Progenitor cell of endocrine pancreas (in vitro differentiated cells): ENCODE results near the gene PIP5K1B. TPM values are rescaled to one million over a fixed set of nuclear protein-coding genes. Genes with fewer than 3 reads are reported as not detected.

Experiments
- DNase-seq: peaks from one replicate; pipeline ENCODE4 v3.0.0; 2021; ENCODE audit warnings: low spot score; ENCODE audit not compliant: unreplicated experiment
- H3K27ac Mint-ChIP-seq: 2 replicates; pipeline ENCODE4 v1.8.0; 2021; ENCODE audit warnings: mild to moderate bottlenecking, moderate library complexity, mixed read lengths
- H3K27me3 Mint-ChIP-seq: 2 replicates; pipeline ENCODE4 v1.8.0; 2021; ENCODE audit warnings: mixed read lengths
- H3K36me3 Mint-ChIP-seq: 2 replicates; pipeline ENCODE4 v1.8.0; 2022; ENCODE audit warnings: mixed read lengths; ENCODE audit not compliant: insufficient read depth
- H3K4me1 Mint-ChIP-seq: 2 replicates; pipeline ENCODE4 v1.8.0; 2021; ENCODE audit warnings: low read depth, mixed read lengths
- H3K4me3 Mint-ChIP-seq: 2 replicates; pipeline ENCODE4 v1.8.0; 2021; ENCODE audit warnings: low read depth, mild to moderate bottlenecking, moderate library complexity, mixed read lengths
- H3K9me3 Mint-ChIP-seq: 2 replicates; pipeline ENCODE4 v1.8.0; 2021; ENCODE audit warnings: low read depth, mixed read lengths
- CTCF ChIP-seq: fragments of 200-600 bp; sonication (generic); IDR thresholded peaks from one replicate; pipeline ENCODE4 v1.5.0; 2021; ENCODE audit warnings: antibody characterized with exemption, mild to moderate bottlenecking; ENCODE audit not compliant: unreplicated experiment
- long read RNA-seq: library from polyadenylated mRNA; unstranded; transcript quantifications from one replicate; pipeline ENCODE4 v2.0.0, GENCODE V29; 2020
- total RNA-seq: library from RNA; stranded (reverse); gene quantifications from 2 replicates; pipeline ENCODE4 v1.2.1, GENCODE V29; 2021

Gene PIP5K1B
- total RNA-seq, result 1.5 and 2.0 TPM in 2 replicates
- long read RNA-seq, partial matches to known transcripts, result 0 of 4 reads
- long read RNA-seq, other reads (novel, unspliced or antisense), result 3 of 4 reads

- no peaks in the 10 kb centered on the region for H3K36me3 Mint-ChIP-seq
- peaks cover 42% of the 10 kb centered on the region for H3K27me3 Mint-ChIP-seq
- peak; percentile 71 for DNase-seq
- H3K4me1 Mint-ChIP-seq, result peaks cover 18% of the 10 kb centered on the region
- TF ChIP-seq CTCF, result no peak
- peak within 1 kb of the TSS; percentile 91 for H3K4me3 Mint-ChIP-seq
- no peaks in the 10 kb centered on the region for H3K9me3 Mint-ChIP-seq
- peak within 1 kb of the TSS; percentile 71 for H3K27ac Mint-ChIP-seq
Measured at GRCh38 chr9:68704814-68705530, at the start of gene PIP5K1B. TSS of gene PIP5K1B (plus strand) at chr9:68705240. CDS start at chr9:68822615, 117,375 bp downstream.

- H3K4me3 Mint-ChIP-seq, result no peak overlapping the region
- DNase-seq, result no peak
- H3K4me1 Mint-ChIP-seq, result peaks cover 3% of the 10 kb centered on the region
- no peaks in the 10 kb centered on the region for H3K36me3 Mint-ChIP-seq
- H3K27ac Mint-ChIP-seq, result no peak overlapping the region
- no peak for TF ChIP-seq CTCF
- H3K9me3 Mint-ChIP-seq, result peaks cover 7% of the 10 kb centered on the region
- peaks cover 3% of the 10 kb centered on the region for H3K27me3 Mint-ChIP-seq
Measured at GRCh38 chr9:68664036-68664435, 41.0 kb upstream of the PIP5K1B start.

GRCh38 chr9:68668127-68668526, 36.9 kb upstream of the PIP5K1B start:
- no peak overlapping the region for H3K27ac Mint-ChIP-seq
- H3K4me1 Mint-ChIP-seq, result peaks cover 3% of the 10 kb centered on the region
- no peak overlapping the region for H3K4me3 Mint-ChIP-seq
- H3K27me3 Mint-ChIP-seq, result peaks cover 6% of the 10 kb centered on the region
- no peak for TF ChIP-seq CTCF
- H3K36me3 Mint-ChIP-seq, result no peaks in the 10 kb centered on the region
- H3K9me3 Mint-ChIP-seq, result no peaks in the 10 kb centered on the region
- DNase-seq, result no peak

GRCh38 chr9:68669218-68669617, 35.8 kb upstream of the PIP5K1B start:
- peak overlapping the region; percentile 47 for H3K27ac Mint-ChIP-seq
- TF ChIP-seq CTCF, result no peak
- H3K36me3 Mint-ChIP-seq, result no peaks in the 10 kb centered on the region
- DNase-seq, result no peak
- peaks cover 14% of the 10 kb centered on the region for H3K27me3 Mint-ChIP-seq
- no peaks in the 10 kb centered on the region for H3K9me3 Mint-ChIP-seq
- no peak overlapping the region for H3K4me3 Mint-ChIP-seq
- peaks cover 3% of the 10 kb centered on the region for H3K4me1 Mint-ChIP-seq

- no peak for DNase-seq
- Mint-ChIP-seq H3K4me1 (peaks cover 3% of the 10 kb centered on the region), H3K27ac (no peak overlapping the region), H3K36me3 (no peaks in the 10 kb centered on the region), H3K4me3 (no peak overlapping the region), H3K9me3 (no peaks in the 10 kb centered on the region), H3K27me3 (peaks cover 35% of the 10 kb centered on the region)
- TF ChIP-seq CTCF, result no peak
Measured at GRCh38 chr9:68672215-68672614, 32.8 kb upstream of the PIP5K1B start.
